Smooth muscle cell (in vitro differentiated cells): ENCODE data around the gene CIRBP. TPM values are rescaled to one million over a fixed set of nuclear protein-coding genes. Genes with fewer than 3 reads are reported as not detected.

Experiments used
- DNase-seq: peaks from one replicate; lab custom pipeline; 2025; ENCODE audit not compliant: unreplicated experiment; lab: John Stamatoyannopoulos, UW
- H2AFZ ChIP-seq: fragments of 200-600 bp; sonication (generic); 2 replicates; pipeline ENCODE4 v1.6.0; 2016; ENCODE audit warnings: antibody characterized with exemption, low read depth, mild to moderate bottlenecking
- H3F3A ChIP-seq: fragments of 200-600 bp; sonication (generic); 2 replicates; pipeline ENCODE4 v1.6.0; 2017; ENCODE audit warnings: antibody characterized with exemption, low read depth
- H3K27ac ChIP-seq: fragments of 200-600 bp; sonication (generic); 2 replicates; pipeline ENCODE4 v1.5.1; 2016; ENCODE audit warnings: low read depth, mild to moderate bottlenecking
- H3K27me3 ChIP-seq: fragments of 200-600 bp; sonication (generic); 2 replicates; pipeline ENCODE4 v1.6.1; 2016; ENCODE audit warnings: low read depth, mild to moderate bottlenecking
- H3K36me3 ChIP-seq: fragments of 200-600 bp; sonication (generic); 2 replicates; pipeline ENCODE4 v1.5.1; 2016; ENCODE audit warnings: low read depth
- H3K4me1 ChIP-seq: fragments of 200-600 bp; sonication (generic); 2 replicates; pipeline ENCODE4 v1.5.1; 2016; ENCODE audit warnings: low read depth
- H3K4me2 ChIP-seq: fragments of 200-600 bp; sonication (generic); 2 replicates; pipeline ENCODE4 v1.6.0; 2016; ENCODE audit warnings: mild to moderate bottlenecking
- H3K4me3 ChIP-seq: fragments of 200-600 bp; sonication (generic); 2 replicates; pipeline ENCODE4 v1.5.1; 2016; ENCODE audit warnings: mild to moderate bottlenecking
- H3K79me2 ChIP-seq: fragments of 200-600 bp; sonication (generic); 2 replicates; pipeline ENCODE4 v1.6.0; 2016; ENCODE audit warnings: low read depth, mild to moderate bottlenecking
- H3K9ac ChIP-seq: fragments of 200-600 bp; sonication (generic); 2 replicates; pipeline ENCODE4 v1.6.0; 2016; ENCODE audit warnings: low read depth
- H3K9me3 ChIP-seq: fragments of 200-600 bp; sonication (generic); replicated peaks from 2 replicates; pipeline ENCODE4 v1.5.1; 2016; ENCODE audit warnings: low read depth
- H4K20me1 ChIP-seq: fragments of 200-600 bp; sonication (generic); 2 replicates; pipeline ENCODE4 v1.6.0; 2016; ENCODE audit warnings: low read depth
- WGBS: methylation state at CpG from one replicate; pipeline ENCODE4 v1.1.7; 2016; ENCODE audit warnings: low lambda C conversion rate; 5-methylcytosine and 5-hydroxymethylcytosine counted together
- polyA plus RNA-seq: library from polyadenylated mRNA; unstranded; fragments of >200 nt; fragmentation: Nextera tagmentation; extraction: Ambion mirVana; gene quantifications from 2 replicates; pipeline ENCODE4 v1.2.1, GENCODE V29; 2016
- total RNA-seq: library from RNA; depleted of rRNA; stranded (reverse); fragments of >200 nt; gene quantifications from 2 replicates; pipeline ENCODE4 v1.2.3, GENCODE V29; 2014
- TF ChIP-seq, protein P1 (sequence below): fragments of 200-600 bp; sonication (generic); IDR thresholded peaks from 2 replicates; pipeline ENCODE4 v1.5.1; 2017; ENCODE audit warnings: borderline replicate concordance, mild to moderate bottlenecking, antibody characterized with exemption; ENCODE audit not compliant: insufficient read depth, poor library complexity, severe bottlenecking

CIRBP gene
- total and polyA plus RNA-seq, 2 experiments from 2014 or later: 122 to 215 TPM

DNA sequence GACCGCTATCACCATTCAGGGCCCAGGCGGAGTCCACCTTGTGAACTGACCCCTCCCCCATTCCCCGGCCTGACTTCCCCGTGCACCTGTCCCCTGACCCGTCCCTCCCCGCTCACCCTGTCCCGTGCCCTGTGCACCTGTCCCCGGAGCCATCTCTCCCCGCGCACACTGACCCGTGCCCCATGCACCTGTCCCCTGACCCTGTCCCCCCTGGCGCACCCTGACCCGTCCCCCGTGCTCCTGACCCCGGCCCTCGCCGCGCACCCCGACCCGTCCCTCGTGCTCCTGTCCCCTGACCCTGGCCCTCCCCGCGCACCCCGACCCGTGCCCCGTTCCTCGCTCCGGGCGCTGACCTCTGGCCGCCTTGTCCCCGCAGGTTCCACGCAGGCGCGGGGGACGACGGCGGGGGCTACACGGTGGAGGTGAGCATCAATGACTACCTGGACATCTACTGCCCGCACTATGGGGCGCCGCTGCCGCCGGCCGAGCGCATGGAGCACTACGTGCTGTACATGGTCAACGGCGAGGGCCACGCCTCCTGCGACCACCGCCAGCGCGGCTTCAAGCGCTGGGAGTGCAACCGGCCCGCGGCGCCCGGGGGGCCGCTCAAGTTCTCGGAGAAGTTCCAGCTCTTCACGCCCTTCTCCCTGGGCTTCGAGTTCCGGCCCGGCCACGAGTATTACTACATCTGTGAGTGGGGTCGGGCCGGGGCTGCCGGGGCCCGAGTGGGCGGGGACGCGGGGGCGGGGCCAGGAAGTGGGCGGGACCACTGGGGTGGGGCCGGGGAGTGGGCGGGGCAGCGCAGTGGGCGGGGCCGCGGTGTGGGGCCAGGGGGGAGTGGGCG, 26.3 kb downstream of the CIRBP start:
- no peaks in the 10 kb centered on the region for H3K27me3 ChIP-seq
- no peaks in the 10 kb centered on the region for H3K9me3 ChIP-seq
- H3F3A ChIP-seq: no peaks in the 10 kb centered on the region
- peak; percentile 19 for DNase-seq
- H3K9ac ChIP-seq: no peak overlapping the region
- H3K4me2 ChIP-seq: peak overlapping the region; percentile 51
- no peaks in the 10 kb centered on the region for H3K79me2 ChIP-seq
- no peak overlapping the region for H3K27ac ChIP-seq
- TF ChIP-seq, protein P1, sequence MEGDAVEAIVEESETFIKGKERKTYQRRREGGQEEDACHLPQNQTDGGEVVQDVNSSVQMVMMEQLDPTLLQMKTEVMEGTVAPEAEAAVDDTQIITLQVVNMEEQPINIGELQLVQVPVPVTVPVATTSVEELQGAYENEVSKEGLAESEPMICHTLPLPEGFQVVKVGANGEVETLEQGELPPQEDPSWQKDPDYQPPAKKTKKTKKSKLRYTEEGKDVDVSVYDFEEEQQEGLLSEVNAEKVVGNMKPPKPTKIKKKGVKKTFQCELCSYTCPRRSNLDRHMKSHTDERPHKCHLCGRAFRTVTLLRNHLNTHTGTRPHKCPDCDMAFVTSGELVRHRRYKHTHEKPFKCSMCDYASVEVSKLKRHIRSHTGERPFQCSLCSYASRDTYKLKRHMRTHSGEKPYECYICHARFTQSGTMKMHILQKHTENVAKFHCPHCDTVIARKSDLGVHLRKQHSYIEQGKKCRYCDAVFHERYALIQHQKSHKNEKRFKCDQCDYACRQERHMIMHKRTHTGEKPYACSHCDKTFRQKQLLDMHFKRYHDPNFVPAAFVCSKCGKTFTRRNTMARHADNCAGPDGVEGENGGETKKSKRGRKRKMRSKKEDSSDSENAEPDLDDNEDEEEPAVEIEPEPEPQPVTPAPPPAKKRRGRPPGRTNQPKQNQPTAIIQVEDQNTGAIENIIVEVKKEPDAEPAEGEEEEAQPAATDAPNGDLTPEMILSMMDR: no peak
- peaks cover 50% of the 10 kb centered on the region for H4K20me1 ChIP-seq
- H3K4me1 ChIP-seq: peaks cover 4% of the 10 kb centered on the region
- no peak overlapping the region for H3K4me3 ChIP-seq
- H3K36me3 ChIP-seq: no peaks in the 10 kb centered on the region
- no peak overlapping the region for H2AFZ ChIP-seq
- 30% methylated on average over 50 of the region's 82 CpGs for WGBS

DNA sequence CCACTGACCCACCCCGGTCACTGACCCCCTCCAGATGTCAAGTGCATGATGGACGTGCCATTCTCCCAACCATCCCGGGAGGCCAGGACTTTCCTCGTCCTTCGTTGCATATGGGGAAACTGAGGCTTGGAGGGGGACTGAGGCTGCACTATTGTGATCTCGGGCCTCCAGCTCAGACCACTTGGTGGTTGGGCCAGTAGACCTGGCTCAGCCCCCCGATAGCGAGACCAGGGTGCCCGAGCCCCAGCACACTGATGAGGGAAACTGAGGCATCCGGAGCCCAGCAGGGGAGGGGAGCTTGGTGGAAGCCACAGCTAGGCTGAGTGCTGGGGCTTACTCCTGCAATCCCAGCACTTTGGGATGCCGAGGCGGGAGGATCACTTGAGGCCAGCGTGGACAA, 26.9 kb downstream of the CIRBP start:
- 98% methylated on average over 12 of the region's 13 CpGs for WGBS
- no peak for DNase-seq

DNA sequence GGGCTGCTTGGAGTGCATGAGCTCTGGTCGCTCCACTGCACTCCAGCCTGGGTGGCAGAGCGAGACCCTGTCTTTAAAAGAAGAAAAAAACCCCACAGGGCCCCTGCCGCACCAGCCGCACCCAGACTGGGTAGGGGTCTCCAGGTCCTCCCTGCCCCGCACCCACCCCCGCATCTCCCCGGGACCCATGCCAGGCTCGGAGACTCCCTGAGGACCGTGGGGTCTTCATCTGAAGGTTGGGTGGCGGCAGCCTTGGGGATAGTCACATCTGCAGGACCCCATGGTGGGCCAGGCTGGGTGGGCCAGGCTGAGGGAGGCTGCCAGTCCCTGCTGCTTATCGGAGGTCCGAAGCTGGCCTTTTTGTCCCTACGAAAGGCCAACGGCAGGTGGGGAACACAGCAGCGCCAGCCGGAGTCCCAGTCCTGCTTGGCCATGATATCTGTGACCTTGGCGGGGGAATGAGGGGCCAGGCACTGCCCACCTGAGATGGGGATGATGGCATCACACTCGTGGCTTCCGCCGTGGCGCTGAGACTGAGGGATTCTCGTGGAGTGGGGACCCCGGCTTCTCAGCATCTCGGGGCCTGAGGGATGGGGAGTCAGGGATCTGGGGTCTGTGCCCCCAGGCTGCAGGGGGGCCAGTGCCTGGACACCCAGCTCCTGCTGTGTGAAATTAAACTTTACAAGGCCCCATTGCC, 27.6 kb downstream of the CIRBP start:
- Histone ChIP-seq H2AFZ (no peak overlapping the region), H3K4me2 (no peak overlapping the region), H3K4me3 (no peak overlapping the region), H3F3A (no peaks in the 10 kb centered on the region), H3K9ac (no peak overlapping the region), H3K36me3 (no peaks in the 10 kb centered on the region), H3K27me3 (no peaks in the 10 kb centered on the region), H3K9me3 (no peaks in the 10 kb centered on the region), H4K20me1 (peaks cover 39% of the 10 kb centered on the region), H3K27ac (no peak overlapping the region), H3K79me2 (no peaks in the 10 kb centered on the region), H3K4me1 (peaks cover 4% of the 10 kb centered on the region)
- TF ChIP-seq, protein P1: no peak
- no peak for DNase-seq
- WGBS: 94% methylated on average over 24 of the region's 24 CpGs

More for the DNA sequence above, 26.9 kb downstream of the CIRBP start:
- Histone ChIP-seq H3K79me2 (no peaks in the 10 kb centered on the region), H3K36me3 (no peaks in the 10 kb centered on the region), H3K4me3 (no peak overlapping the region), H3K9ac (no peak overlapping the region), H3F3A (no peaks in the 10 kb centered on the region), H2AFZ (no peak overlapping the region), H3K9me3 (no peaks in the 10 kb centered on the region), H3K4me1 (peaks cover 4% of the 10 kb centered on the region), H3K27me3 (no peaks in the 10 kb centered on the region), H3K27ac (no peak overlapping the region), H4K20me1 (peaks cover 46% of the 10 kb centered on the region), H3K4me2 (no peak overlapping the region)
- TF ChIP-seq, protein P1: no peak
